A549 (cell line): ENCODE measurements around the gene NNAT. TPM values are rescaled to one million over a fixed set of nuclear protein-coding genes. Genes with fewer than 3 reads are reported as not detected.

ENCODE experiments used
- ATAC-seq, 2 experiments: fragments of 200-7000 bp in 1 of 2; fragments of >200 bp in 1 of 2; cut with Nextera tagmentation in 1 of 2; cut with Tn5 transposase in 1 of 2; 3 replicates each; pipeline versions ENCODE4 v1.8.0 to v1.9.1; 2018 to 2020; ENCODE audit warnings: mild to moderate bottlenecking in 1 of 2, moderate library complexity in 1 of 2
- CTCF ChIA-PET: fragments of 300-600 bp; sonication (Branson Sonifier 250); formaldehyde crosslinking; extraction: SDS; loops from one replicate; lab custom pipeline; 2021; ENCODE audit warnings: antibody characterized with exemption, inconsistent platforms; lab: Yijun Ruan, JAX
- POLR2A ChIA-PET: fragments of 350-600 bp; formaldehyde crosslinking; extraction: SDS; loops from one replicate; lab custom pipeline; 2021; ENCODE audit warnings: antibody characterized with exemption, inconsistent platforms; lab: Yijun Ruan, JAX
- DNase-seq, 2 experiments: peaks; one replicate each; pipeline versions ENCODE4 v3.0.0 to v3.0.0-alpha.2; 2011 to 2016; ENCODE audit warnings: low read depth in 1 of 2, low spot score in 1 of 2
- FAIRE-seq: peaks from 2 replicates; lab custom pipeline; 2011; peaks lifted over from hg19 to GRCh38; lab: Jason Lieb, UNC
- H3K27ac ChIP-seq, 2 experiments: fragments of >200 bp; sonication (Bioruptor Twin); formaldehyde crosslinking; 3 replicates each; pipeline ENCODE4 v1.5.1; 2016 to 2017
- H3K4me1 ChIP-seq: fragments of >200 bp; sonication (Bioruptor Twin); formaldehyde crosslinking; 3 replicates; pipeline ENCODE4 v1.6.1; 2016
- H3K4me2 ChIP-seq: fragments of >200 bp; sonication (Bioruptor Twin); formaldehyde crosslinking; 3 replicates; pipeline ENCODE4 v1.6.1; 2016
- H3K4me3 ChIP-seq: fragments of >200 bp; sonication (Bioruptor Twin); formaldehyde crosslinking; 3 replicates; pipeline ENCODE4 v1.5.1; 2016
- H3K9me3 ChIP-seq: fragments of >200 bp; sonication (Bioruptor Twin); formaldehyde crosslinking; 3 replicates; pipeline ENCODE4 v1.6.1; 2016
- CBX8 ChIP-seq: fragments of 200-600 bp; sonication (generic); IDR thresholded peaks from 2 replicates; pipeline ENCODE4 v1.6.1; 2016
- CHD2 ChIP-seq: fragments of 150-350 bp; IDR thresholded peaks from 2 replicates; pipeline ENCODE4 v1.6.1; 2014; ENCODE audit warnings: low read length; ENCODE audit not compliant: partially characterized antibody
- EHF ChIP-seq: fragments of 250-450 bp; sonication (Bioruptor Pico); IDR thresholded peaks from 2 replicates; pipeline ENCODE4 v1.5.0; 2020; ENCODE audit warnings: mild to moderate bottlenecking
- FOXS1 ChIP-seq: fragments of 250-450 bp; sonication (Bioruptor Pico); IDR thresholded peaks from 2 replicates; pipeline ENCODE4 v1.5.0; 2020; ENCODE audit warnings: mild to moderate bottlenecking, moderate library complexity
- GATA3 ChIP-seq: IDR thresholded peaks from 2 replicates; pipeline ENCODE4 v1.6.1; 2012; ENCODE audit warnings: borderline replicate concordance
- HOXA7 ChIP-seq: fragments of 250-450 bp; sonication (Bioruptor Pico); IDR thresholded peaks from 2 replicates; pipeline ENCODE4 v1.5.0; 2020; ENCODE audit warnings: mild to moderate bottlenecking, moderate library complexity
- HOXB5 ChIP-seq: fragments of 250-450 bp; sonication (Bioruptor Pico); IDR thresholded peaks from 2 replicates; pipeline ENCODE4 v1.5.0; 2020; ENCODE audit warnings: mild to moderate bottlenecking, moderate library complexity
- JUN ChIP-seq, 2 experiments: fragments of >200 bp; sonication (Bioruptor Twin); formaldehyde crosslinking; IDR thresholded peaks; 2 replicates in 1 of 2; 3 replicates in 1 of 2; pipeline ENCODE4 v1.6.1; 2016 to 2017
- MAZ ChIP-seq: fragments of 150-350 bp; IDR thresholded peaks from 2 replicates; pipeline ENCODE4 v1.6.1; 2014; ENCODE audit warnings: antibody characterized with exemption, low read depth, low read length, borderline replicate concordance
- MYC ChIP-seq: IDR thresholded peaks from 2 replicates; pipeline ENCODE4 v1.6.1; 2012; ENCODE audit warnings: mild to moderate bottlenecking, inconsistent platforms, low read length, improper control_type of control experiment, borderline replicate concordance
- NFE2L2 ChIP-seq: fragments of 150-350 bp; conservative IDR thresholded peaks from 2 replicates; pipeline ENCODE4 v1.6.1; 2014; ENCODE audit warnings: low read length
- NPAS2 ChIP-seq: fragments of 250-450 bp; sonication (Bioruptor Pico); IDR thresholded peaks from 2 replicates; pipeline ENCODE4 v1.8.0; 2022; ENCODE audit warnings: mild to moderate bottlenecking, moderate library complexity, borderline replicate concordance
- RARB ChIP-seq: fragments of 250-450 bp; sonication (Bioruptor Pico); IDR thresholded peaks from 2 replicates; pipeline ENCODE4 v1.8.0; 2021; ENCODE audit warnings: mild to moderate bottlenecking, moderate library complexity
- RCOR1 ChIP-seq: fragments of 150-350 bp; IDR thresholded peaks from 2 replicates; pipeline ENCODE4 v1.6.1; 2014; ENCODE audit warnings: antibody characterized with exemption, low read length, low read depth
- SMC3 ChIP-seq: fragments of >200 bp; sonication (Bioruptor Twin); formaldehyde crosslinking; IDR thresholded peaks from 3 replicates; pipeline ENCODE4 v1.6.1; 2018; ENCODE audit warnings: inconsistent platforms
- WGBS: methylation state at CpG from one replicate; pipeline ENCODE4 v1.1.6; 2017; ENCODE audit errors: missing lambda C conversion rate; 5-methylcytosine and 5-hydroxymethylcytosine counted together
- polyA plus RNA-seq, 4 experiments: library from polyadenylated mRNA; depleted of rRNA in 3 of 4; stranded (reverse); fragments of >200 nt; fragmentation: RNase III in 1 of 4; extraction: RNeasy Plus Mini Kit Qiagen cat#74134 plus additional on column Dnase treatment in 1 of 4; gene quantifications; 2 replicates in 3 of 4; 3 replicates in 1 of 4; pipeline ENCODE4 v1.2.3, GENCODE V29; 2011 to 2017
- TF ChIP-seq, protein P1 (sequence below): fragments of 250-450 bp; sonication (Bioruptor Pico); IDR thresholded peaks from 2 replicates; pipeline ENCODE4 v1.5.0; 2020; ENCODE audit warnings: low read depth, mild to moderate bottlenecking, moderate library complexity
- TF ChIP-seq, protein P2 (sequence below): fragments of 250-450 bp; sonication (Bioruptor Pico); IDR thresholded peaks from 2 replicates; pipeline ENCODE4 v1.5.0; 2021; ENCODE audit warnings: mild to moderate bottlenecking, moderate library complexity, borderline replicate concordance
- TF ChIP-seq, protein P3 (sequence below): IDR thresholded peaks from 2 replicates; pipeline ENCODE4 v1.6.1; 2012
- TF ChIP-seq, protein P4 (sequence below): IDR thresholded peaks from 2 replicates; pipeline ENCODE4 v1.6.1; 2012
- TF ChIP-seq, protein P5 (sequence below): fragments of 150-350 bp; IDR thresholded peaks from 2 replicates; pipeline ENCODE4 v1.6.1; 2014; ENCODE audit warnings: low read depth, mild to moderate bottlenecking, low read length

Gene NNAT
- polyA plus RNA-seq, 2 of the 4 experiments (the other 2 are of a cell fraction) = not detected

DNA sequence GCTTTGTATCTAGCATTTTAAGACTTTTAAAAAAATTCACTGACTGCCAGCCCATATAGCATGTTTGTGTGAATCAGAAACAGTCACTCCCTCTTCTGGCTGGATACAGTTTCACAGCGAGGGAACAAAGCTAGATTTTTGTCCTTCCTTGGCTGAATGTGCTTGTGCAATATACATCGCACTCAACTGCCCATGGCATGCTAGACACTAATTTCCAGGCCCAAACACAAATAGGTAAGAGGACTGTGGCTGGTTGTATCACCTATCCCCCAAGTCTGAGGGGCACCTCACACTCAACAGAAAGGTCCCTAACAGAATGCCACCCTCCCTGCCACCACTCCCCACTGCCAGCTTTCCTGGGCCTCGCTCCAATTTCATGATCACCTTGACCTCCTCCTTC is 22.8 kb downstream of the NNAT start (continued):
- TF ChIP-seq, protein P1, sequence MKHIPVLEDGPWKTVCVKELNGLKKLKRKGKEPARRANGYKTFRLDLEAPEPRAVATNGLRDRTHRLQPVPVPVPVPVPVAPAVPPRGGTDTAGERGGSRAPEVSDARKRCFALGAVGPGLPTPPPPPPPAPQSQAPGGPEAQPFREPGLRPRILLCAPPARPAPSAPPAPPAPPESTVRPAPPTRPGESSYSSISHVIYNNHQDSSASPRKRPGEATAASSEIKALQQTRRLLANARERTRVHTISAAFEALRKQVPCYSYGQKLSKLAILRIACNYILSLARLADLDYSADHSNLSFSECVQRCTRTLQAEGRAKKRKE (CRISPR knock-in tag) = no peak
- no peak for TF ChIP-seq CHD2
- no peak for TF ChIP-seq RCOR1
- TF ChIP-seq EHF (CRISPR knock-in tag) = no peak

DNA sequence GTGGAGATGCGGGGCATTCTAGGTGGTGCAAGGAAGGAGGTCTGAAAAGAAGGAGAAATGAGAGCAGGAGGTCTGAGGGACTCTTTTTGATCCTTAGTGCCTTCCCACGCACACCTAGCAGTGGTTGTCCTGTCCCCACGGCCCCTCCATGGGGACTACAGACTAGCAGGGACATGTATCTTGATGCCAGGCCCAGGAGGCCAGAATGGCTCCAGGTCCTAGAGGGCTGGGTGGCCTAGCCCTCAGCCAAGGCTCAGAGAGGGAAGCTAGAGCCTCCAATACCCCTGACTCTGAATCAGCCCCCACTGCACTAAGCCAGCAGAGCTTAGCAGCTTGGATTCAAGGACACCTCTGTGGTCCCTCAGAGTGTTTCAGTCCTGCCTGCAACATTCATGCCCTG is 23.3 kb downstream of the NNAT start:
- DNase-seq (no peak), FAIRE-seq (no peak), ATAC-seq (peak; percentile 24 to 49; a peak in 3 of 6 replicates)
- TF ChIP-seq NFE2L2 = no peak
- no peak for TF ChIP-seq NPAS2 (CRISPR knock-in tag)
- POLR2A ChIA-PET = interaction anchor here (1.0 kb wide), 1 partner anchor 255 kb away, joined by 3 read pairs; the partner anchor contains the start of gene MANBAL
- no peak overlapping the region for H3K27ac ChIP-seq
- H3K4me1 ChIP-seq = peaks cover 6% of the 10 kb centered on the region; the same call in 1 of the 3 replicates
- WGBS = 45% methylated on average over 3 of the region's 3 CpGs
- H3K4me2 ChIP-seq = no peak overlapping the region
- H3K9me3 ChIP-seq = no peaks in the 10 kb centered on the region
- CTCF ChIA-PET = interaction anchor here (1.0 to 3.8 kb wide), 4 partner anchors 10 to 276 kb away, joined by 3 to 30 read pairs (median 15); no protein-coding TSS in a partner anchor
- H3K4me3 ChIP-seq = no peak overlapping the region

DNA sequence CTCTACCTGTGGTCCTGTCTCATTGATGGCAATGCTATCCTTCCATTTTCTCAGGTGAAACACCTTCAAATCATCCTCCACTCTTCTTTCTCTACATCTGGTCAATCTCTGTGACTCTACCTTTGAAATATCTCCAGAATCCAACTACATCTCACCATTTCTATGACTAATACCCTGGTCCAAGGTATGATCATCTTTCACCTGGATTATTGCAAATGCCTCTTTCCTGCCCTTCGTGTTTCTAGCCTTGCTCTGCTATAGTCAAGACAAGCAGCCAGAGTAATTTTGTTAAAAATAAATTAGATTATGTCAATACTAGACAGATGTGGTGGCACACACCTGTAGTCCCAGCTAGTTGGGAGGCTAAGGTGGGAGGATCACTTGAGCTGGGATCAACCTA is 24.5 kb downstream of the NNAT start:
- 37% methylated on average over 1 of the region's 1 CpG for WGBS
- TF ChIP-seq CBX8 (no peak), HOXB5 (CRISPR knock-in tag) (no peak), RCOR1 (no peak), FOXS1 (CRISPR knock-in tag) (no peak), SMC3 (no peak), MAZ (no peak), RARB (CRISPR knock-in tag) (no peak), GATA3 (no peak), MYC (no peak), JUN (IDR thresholded peaks at IDR 0.05) (no peak), HOXA7 (CRISPR knock-in tag) (no peak)
- TF ChIP-seq, protein P2, sequence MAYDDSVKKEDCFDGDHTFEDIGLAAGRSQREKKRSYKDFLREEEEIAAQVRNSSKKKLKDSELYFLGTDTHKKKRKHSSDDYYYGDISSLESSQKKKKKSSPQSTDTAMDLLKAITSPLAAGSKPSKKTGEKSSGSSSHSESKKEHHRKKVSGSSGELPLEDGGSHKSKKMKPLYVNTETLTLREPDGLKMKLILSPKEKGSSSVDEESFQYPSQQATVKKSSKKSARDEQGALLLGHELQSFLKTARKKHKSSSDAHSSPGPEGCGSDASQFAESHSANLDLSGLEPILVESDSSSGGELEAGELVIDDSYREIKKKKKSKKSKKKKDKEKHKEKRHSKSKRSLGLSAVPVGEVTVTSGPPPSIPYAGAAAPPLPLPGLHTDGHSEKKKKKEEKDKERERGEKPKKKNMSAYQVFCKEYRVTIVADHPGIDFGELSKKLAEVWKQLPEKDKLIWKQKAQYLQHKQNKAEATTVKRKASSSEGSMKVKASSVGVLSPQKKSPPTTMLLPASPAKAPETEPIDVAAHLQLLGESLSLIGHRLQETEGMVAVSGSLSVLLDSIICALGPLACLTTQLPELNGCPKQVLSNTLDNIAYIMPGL = no peak
- TF ChIP-seq, protein P1 (CRISPR knock-in tag) = no peak
- TF ChIP-seq, protein P3, sequence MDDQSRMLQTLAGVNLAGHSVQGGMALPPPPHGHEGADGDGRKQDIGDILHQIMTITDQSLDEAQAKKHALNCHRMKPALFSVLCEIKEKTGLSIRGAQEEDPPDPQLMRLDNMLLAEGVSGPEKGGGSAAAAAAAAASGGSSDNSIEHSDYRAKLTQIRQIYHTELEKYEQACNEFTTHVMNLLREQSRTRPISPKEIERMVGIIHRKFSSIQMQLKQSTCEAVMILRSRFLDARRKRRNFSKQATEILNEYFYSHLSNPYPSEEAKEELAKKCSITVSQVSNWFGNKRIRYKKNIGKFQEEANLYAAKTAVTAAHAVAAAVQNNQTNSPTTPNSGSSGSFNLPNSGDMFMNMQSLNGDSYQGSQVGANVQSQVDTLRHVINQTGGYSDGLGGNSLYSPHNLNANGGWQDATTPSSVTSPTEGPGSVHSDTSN = no peak
- TF ChIP-seq, protein P4, sequence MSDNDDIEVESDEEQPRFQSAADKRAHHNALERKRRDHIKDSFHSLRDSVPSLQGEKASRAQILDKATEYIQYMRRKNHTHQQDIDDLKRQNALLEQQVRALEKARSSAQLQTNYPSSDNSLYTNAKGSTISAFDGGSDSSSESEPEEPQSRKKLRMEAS = no peak
- TF ChIP-seq, protein P5, sequence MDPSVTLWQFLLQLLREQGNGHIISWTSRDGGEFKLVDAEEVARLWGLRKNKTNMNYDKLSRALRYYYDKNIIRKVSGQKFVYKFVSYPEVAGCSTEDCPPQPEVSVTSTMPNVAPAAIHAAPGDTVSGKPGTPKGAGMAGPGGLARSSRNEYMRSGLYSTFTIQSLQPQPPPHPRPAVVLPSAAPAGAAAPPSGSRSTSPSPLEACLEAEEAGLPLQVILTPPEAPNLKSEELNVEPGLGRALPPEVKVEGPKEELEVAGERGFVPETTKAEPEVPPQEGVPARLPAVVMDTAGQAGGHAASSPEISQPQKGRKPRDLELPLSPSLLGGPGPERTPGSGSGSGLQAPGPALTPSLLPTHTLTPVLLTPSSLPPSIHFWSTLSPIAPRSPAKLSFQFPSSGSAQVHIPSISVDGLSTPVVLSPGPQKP = no peak
- H3K9me3 ChIP-seq = no peaks in the 10 kb centered on the region
- peaks cover 6% of the 10 kb centered on the region; the same call in 1 of the 3 replicates for H3K4me1 ChIP-seq
- ATAC-seq (no peak), DNase-seq (no peak), FAIRE-seq (no peak)
- H3K4me2 ChIP-seq = no peak overlapping the region
- CTCF ChIA-PET = interaction anchor here (1.0 to 2.5 kb wide), 2 partner anchors 12 to 19 kb away, joined by 3 to 8 read pairs; no protein-coding TSS in a partner anchor
- POLR2A ChIA-PET = no interaction called here
- H3K4me3 ChIP-seq = no peak overlapping the region
- no peak overlapping the region for H3K27ac ChIP-seq
